Ishikawa (cell line): Measurements from ENCODE around the gene TRIM54.

Experiments used
- CREB1 ChIP-seq: IDR thresholded peaks from 2 replicates; pipeline ENCODE4 v1.6.1; 2012; ENCODE audit warnings: low read depth
- EGR1 ChIP-seq: IDR thresholded peaks from 2 replicates; pipeline ENCODE4 v1.6.1; 2012
- EP300 ChIP-seq: IDR thresholded peaks from 2 replicates; pipeline ENCODE4 v1.6.1; 2012; ENCODE audit warnings: borderline replicate concordance
- FOXM1 ChIP-seq: IDR thresholded peaks from 2 replicates; pipeline ENCODE4 v1.6.1; 2012; ENCODE audit warnings: low read depth, borderline replicate concordance
- RAD21 ChIP-seq: IDR thresholded peaks from 2 replicates; pipeline ENCODE4 v1.6.1; 2012; ENCODE audit warnings: low read depth
- TAF1 ChIP-seq: IDR thresholded peaks from 2 replicates; pipeline ENCODE4 v1.6.1; 2012; ENCODE audit warnings: low read depth, mild to moderate bottlenecking
- TCF12 ChIP-seq: IDR thresholded peaks from 2 replicates; pipeline ENCODE4 v1.6.1; 2012; ENCODE audit warnings: low read depth
- TEAD4 ChIP-seq: IDR thresholded peaks from 2 replicates; pipeline ENCODE4 v1.6.1; 2012
- YY1 ChIP-seq: IDR thresholded peaks from 2 replicates; pipeline ENCODE4 v1.6.1; 2012; ENCODE audit warnings: low read depth
- TF ChIP-seq, protein P1 (sequence below): IDR thresholded peaks from 2 replicates; pipeline ENCODE4 v1.6.1; 2012; ENCODE audit warnings: low read depth, mild to moderate bottlenecking
- TF ChIP-seq, protein P2 (sequence below): IDR thresholded peaks from 2 replicates; pipeline ENCODE4 v1.6.1; 2012

DNA sequence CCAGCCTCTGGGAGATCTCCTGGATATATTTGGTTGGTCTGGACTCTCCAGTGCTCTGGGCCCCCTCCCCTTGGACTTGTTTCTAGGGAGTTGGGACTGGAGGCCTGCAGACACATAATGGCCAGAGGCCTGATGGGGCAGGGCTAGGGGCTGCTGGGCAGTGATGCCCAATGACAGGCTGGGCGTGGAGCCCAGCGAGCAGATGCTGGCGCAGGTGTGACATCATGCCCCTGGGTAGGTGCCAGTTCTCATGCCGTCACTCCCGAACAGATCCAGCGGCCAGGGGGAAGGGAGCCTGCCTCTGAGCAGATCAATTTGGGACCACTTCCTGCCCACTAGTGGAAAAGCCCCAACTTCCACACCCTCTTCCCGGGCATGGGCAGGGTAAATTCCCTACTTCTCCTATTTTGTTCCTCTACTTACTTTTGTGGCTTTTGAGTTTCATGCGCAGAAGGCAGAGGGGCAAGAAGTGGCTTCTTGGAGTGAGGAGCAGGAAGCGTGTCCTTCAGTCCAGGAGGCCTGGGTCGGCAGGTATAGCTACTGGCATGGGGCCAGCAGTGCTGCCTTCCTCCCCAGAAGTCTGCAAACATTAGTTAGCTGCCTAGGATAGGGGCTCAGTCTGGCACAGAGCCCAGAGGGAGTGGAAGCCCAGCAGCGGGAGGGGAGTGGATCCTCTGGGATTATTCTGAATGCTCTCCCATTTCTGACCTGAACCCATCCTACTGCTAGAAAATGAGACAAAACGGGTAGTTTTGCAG lies 34.6 kb downstream of the TRIM54 start:
- TF ChIP-seq, protein P1, sequence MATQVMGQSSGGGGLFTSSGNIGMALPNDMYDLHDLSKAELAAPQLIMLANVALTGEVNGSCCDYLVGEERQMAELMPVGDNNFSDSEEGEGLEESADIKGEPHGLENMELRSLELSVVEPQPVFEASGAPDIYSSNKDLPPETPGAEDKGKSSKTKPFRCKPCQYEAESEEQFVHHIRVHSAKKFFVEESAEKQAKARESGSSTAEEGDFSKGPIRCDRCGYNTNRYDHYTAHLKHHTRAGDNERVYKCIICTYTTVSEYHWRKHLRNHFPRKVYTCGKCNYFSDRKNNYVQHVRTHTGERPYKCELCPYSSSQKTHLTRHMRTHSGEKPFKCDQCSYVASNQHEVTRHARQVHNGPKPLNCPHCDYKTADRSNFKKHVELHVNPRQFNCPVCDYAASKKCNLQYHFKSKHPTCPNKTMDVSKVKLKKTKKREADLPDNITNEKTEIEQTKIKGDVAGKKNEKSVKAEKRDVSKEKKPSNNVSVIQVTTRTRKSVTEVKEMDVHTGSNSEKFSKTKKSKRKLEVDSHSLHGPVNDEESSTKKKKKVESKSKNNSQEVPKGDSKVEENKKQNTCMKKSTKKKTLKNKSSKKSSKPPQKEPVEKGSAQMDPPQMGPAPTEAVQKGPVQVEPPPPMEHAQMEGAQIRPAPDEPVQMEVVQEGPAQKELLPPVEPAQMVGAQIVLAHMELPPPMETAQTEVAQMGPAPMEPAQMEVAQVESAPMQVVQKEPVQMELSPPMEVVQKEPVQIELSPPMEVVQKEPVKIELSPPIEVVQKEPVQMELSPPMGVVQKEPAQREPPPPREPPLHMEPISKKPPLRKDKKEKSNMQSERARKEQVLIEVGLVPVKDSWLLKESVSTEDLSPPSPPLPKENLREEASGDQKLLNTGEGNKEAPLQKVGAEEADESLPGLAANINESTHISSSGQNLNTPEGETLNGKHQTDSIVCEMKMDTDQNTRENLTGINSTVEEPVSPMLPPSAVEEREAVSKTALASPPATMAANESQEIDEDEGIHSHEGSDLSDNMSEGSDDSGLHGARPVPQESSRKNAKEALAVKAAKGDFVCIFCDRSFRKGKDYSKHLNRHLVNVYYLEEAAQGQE: no peak
- TF ChIP-seq EP300 (no peak), TAF1 (no peak), YY1 (no peak), TCF12 (no peak), RAD21 (no peak), CREB1 (no peak), FOXM1 (no peak), EGR1 (no peak), TEAD4 (no peak)
- TF ChIP-seq, protein P2, sequence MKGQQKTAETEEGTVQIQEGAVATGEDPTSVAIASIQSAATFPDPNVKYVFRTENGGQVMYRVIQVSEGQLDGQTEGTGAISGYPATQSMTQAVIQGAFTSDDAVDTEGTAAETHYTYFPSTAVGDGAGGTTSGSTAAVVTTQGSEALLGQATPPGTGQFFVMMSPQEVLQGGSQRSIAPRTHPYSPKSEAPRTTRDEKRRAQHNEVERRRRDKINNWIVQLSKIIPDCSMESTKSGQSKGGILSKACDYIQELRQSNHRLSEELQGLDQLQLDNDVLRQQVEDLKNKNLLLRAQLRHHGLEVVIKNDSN: no peak
